Endothelial cell (in vitro differentiated cells): ENCODE data around the gene PRAME. TPM values are rescaled to one million over a fixed set of nuclear protein-coding genes. Genes with fewer than 3 reads are reported as not detected.

Source experiments
- DNase-seq: peaks from one replicate; pipeline ENCODE4 v3.0.0; 2021; ENCODE audit warnings: low spot score
- H3K27ac Mint-ChIP-seq: one replicate; pipeline ENCODE4 v1.8.0; 2021; ENCODE audit warnings: mixed read lengths, inconsistent platforms; ENCODE audit not compliant: unreplicated experiment
- H3K27me3 Mint-ChIP-seq: one replicate; pipeline ENCODE4 v1.8.0; 2021; ENCODE audit warnings: mild to moderate bottlenecking, moderate library complexity, mixed read lengths, inconsistent platforms; ENCODE audit not compliant: unreplicated experiment
- H3K36me3 Mint-ChIP-seq: one replicate; pipeline ENCODE4 v1.8.0; 2021; ENCODE audit warnings: mild to moderate bottlenecking, low read depth, mixed read lengths, inconsistent platforms; ENCODE audit not compliant: unreplicated experiment
- H3K4me1 Mint-ChIP-seq: one replicate; pipeline ENCODE4 v1.8.0; 2021; ENCODE audit warnings: mild to moderate bottlenecking, mixed read lengths, inconsistent platforms; ENCODE audit not compliant: unreplicated experiment
- H3K4me3 Mint-ChIP-seq: one replicate; pipeline ENCODE4 v1.8.0; 2021; ENCODE audit warnings: mild to moderate bottlenecking, mixed read lengths, inconsistent platforms; ENCODE audit not compliant: unreplicated experiment
- H3K9me3 Mint-ChIP-seq: one replicate; pipeline ENCODE4 v1.8.0; 2021; ENCODE audit warnings: mixed read lengths, inconsistent platforms; ENCODE audit not compliant: unreplicated experiment
- CTCF ChIP-seq: fragments of 200-600 bp; sonication (generic); IDR thresholded peaks from one replicate; pipeline ENCODE4 v1.5.0; 2021; ENCODE audit warnings: antibody characterized with exemption; ENCODE audit not compliant: unreplicated experiment
- total RNA-seq: library from RNA; stranded (reverse); fragmentation: NEBNext Ultra II Directional; extraction: Animal tissue kit (Norgen Biotek cat#: 25700); gene quantifications from one replicate; pipeline ENCODE4 v1.2.1, GENCODE V29; 2021; ENCODE audit not compliant: unreplicated experiment

The PRAME gene
- total RNA-seq, 1 donor from 2014 or later, result not detected

- no peak for TF ChIP-seq CTCF
- DNase-seq, result no peak
- Mint-ChIP-seq H3K27me3 (peaks cover 3% of the 10 kb centered on the region), H3K27ac (no peak overlapping the region), H3K4me1 (no peaks in the 10 kb centered on the region), H3K4me3 (no peak overlapping the region), H3K9me3 (no peaks in the 10 kb centered on the region), H3K36me3 (no peaks in the 10 kb centered on the region)
These were observed 3.5 kb downstream of the PRAME start for GRCh38 chr22:22555596-22555995.

DNA sequence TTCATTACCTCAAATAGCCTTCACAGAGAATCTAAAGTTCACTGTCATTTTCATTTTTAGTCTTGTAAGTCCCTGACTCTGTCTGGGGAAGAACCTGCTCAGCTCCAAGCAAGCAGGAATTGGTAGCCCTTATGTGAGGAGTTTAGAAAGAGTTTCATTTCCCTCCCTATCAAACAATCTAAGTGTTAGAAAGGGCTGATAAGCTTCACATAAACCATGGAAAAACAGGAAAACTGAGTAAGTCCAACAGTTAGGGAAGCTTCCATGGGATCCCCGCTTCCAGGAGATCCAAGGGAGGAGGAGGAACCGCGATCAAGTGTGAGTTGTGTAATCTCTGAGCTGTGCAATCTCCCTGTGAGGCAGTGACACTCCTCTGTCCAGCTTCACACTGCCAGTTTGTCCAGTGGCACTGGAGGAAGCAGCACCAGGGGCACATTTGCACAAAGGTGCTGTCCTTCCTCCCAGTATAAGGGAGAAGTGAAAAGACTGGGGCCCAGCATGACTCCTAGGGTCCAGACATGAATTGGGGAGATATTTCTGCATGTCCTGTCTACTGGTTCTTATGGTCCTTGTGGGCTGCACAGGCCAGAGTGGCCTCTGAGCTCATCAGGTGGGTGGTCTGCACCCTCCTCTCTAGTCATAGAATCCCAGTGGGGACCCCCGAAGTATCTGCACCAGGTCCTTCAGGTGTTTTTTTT is 4.3 kb downstream of the PRAME start:
- no peak for DNase-seq
- Mint-ChIP-seq H3K4me3 (no peak overlapping the region), H3K27me3 (peaks cover 3% of the 10 kb centered on the region), H3K9me3 (no peaks in the 10 kb centered on the region), H3K36me3 (no peaks in the 10 kb centered on the region), H3K4me1 (no peaks in the 10 kb centered on the region), H3K27ac (no peak overlapping the region)
- TF ChIP-seq CTCF, result no peak

DNA sequence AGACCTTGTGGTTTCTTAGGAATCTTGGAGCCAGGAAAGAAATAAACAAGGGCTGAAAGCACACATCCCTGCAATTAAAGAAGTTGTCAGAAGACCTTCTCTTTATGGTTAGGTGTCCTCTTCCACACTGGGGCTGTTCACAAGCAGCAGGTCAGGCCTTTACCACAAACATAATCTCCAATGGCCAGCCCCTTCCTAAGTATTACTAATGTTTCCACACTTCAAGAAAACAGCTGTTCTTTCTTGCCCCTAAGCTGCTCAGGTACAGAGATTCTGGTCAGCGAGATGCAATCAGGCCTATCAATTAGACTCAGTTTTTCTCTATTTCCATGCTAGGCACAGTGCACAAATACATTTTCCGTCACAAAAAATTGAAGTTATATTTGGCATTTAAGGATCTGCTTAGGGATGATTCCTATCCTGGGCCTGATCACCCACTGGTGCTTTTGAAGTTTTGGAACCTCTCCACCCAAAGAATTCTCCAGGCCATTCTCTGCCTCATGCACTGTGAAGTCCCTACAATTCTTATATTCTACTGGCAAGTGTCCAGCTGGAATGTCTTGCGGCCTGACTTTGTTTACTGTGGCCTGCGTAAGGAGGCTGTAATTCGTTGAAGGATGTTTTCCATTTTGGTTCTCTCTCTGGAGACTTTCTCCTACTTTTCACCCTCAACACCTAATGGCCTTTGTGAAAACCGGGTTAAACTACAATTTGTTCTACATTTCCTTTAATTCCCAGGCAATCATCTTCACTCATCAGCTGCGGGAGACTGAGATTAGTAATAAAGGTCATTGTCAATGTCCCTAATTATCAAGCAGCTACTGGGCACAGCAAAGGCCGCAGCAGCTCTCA is 5.1 kb downstream of the PRAME start:
- Mint-ChIP-seq H3K27me3 (peaks cover 3% of the 10 kb centered on the region), H3K27ac (no peak overlapping the region), H3K4me1 (no peaks in the 10 kb centered on the region), H3K9me3 (no peaks in the 10 kb centered on the region), H3K36me3 (no peaks in the 10 kb centered on the region), H3K4me3 (no peak overlapping the region)
- DNase-seq, result no peak
- no peak for TF ChIP-seq CTCF

- DNase-seq, result no peak
- Mint-ChIP-seq H3K4me3 (no peak overlapping the region), H3K36me3 (no peaks in the 10 kb centered on the region), H3K27ac (no peak overlapping the region), H3K9me3 (no peaks in the 10 kb centered on the region), H3K4me1 (no peaks in the 10 kb centered on the region), H3K27me3 (peaks cover 3% of the 10 kb centered on the region)
- TF ChIP-seq CTCF, result no peak
These were observed 5.9 kb downstream of the PRAME start for GRCh38 chr22:22553141-22553540.

GRCh38 chr22:22552630-22553029 is 6.4 kb downstream of the PRAME start:
- TF ChIP-seq CTCF, result no peak
- Mint-ChIP-seq H3K36me3 (no peaks in the 10 kb centered on the region), H3K4me1 (no peaks in the 10 kb centered on the region), H3K9me3 (no peaks in the 10 kb centered on the region), H3K27me3 (peaks cover 3% of the 10 kb centered on the region), H3K4me3 (no peak overlapping the region), H3K27ac (no peak overlapping the region)
- peak; percentile 24 for DNase-seq
